NCI-H128 (cell line): ENCODE measurements around the gene MIDN.

Experiments used
- DNase-seq: peaks from one replicate; lab custom pipeline; 2025; ENCODE audit not compliant: unreplicated experiment; lab: John Stamatoyannopoulos, UW

The MIDN gene

GRCh38 chr19:1269065-1269477 is 20.7 kb downstream of the MIDN start, which contains the start of gene CIRBP:
CIRBP (plus strand) TSS chr19:1269332; CDS start chr19:1270934, 1,602 bp downstream.
- DNase-seq, result peak; percentile 97

GRCh38 chr19:1269478-1270212 is 21.3 kb downstream of the MIDN start:
- DNase-seq, result peak; percentile 61

GRCh38 chr19:1270213-1270853 is 21.9 kb downstream of the MIDN start:
- DNase-seq, result no peak

GRCh38 chr19:1270854-1271527 is 22.6 kb downstream of the MIDN start:
- no peak for DNase-seq

- no peak for DNase-seq
Measured at GRCh38 chr19:1271528-1272422, 23.4 kb downstream of the MIDN start.

- DNase-seq, result no peak
Measured at GRCh38 chr19:1272423-1273262, 24.3 kb downstream of the MIDN start.

GRCh38 chr19:1273263-1274041 is 25.1 kb downstream of the MIDN start:
- no peak for DNase-seq

- DNase-seq, result no peak
Measured at GRCh38 chr19:1274081-1274851, 25.9 kb downstream of the MIDN start.

- no peak for DNase-seq
Measured at GRCh38 chr19:1274852-1275259, 26.5 kb downstream of the MIDN start.

- peak; percentile 92 for DNase-seq
Measured at GRCh38 chr19:1275260-1275975, 27.0 kb downstream of the MIDN start, which contains the start of gene FAM174C. FAM174C (plus strand) TSS chr19:1275530; CDS start chr19:1275550, 20 bp downstream.

GRCh38 chr19:1275976-1276627 is 27.7 kb downstream of the MIDN start:
- DNase-seq, result no peak

GRCh38 chr19:1276628-1277022 is 28.2 kb downstream of the MIDN start:
- no peak for DNase-seq

GRCh38 chr19:1277061-1277460 is 28.7 kb downstream of the MIDN start:
- no peak for DNase-seq

- no peak for DNase-seq
Measured at GRCh38 chr19:1278074-1278473, 29.7 kb downstream of the MIDN start.

GRCh38 chr19:1278713-1279660 is 30.6 kb downstream of the MIDN start:
- no peak for DNase-seq

GRCh38 chr19:1279782-1280341 is 31.5 kb downstream of the MIDN start:
- peak; percentile 39 for DNase-seq
